Measurements from ENCODE around the gene ADK. TPM values are rescaled to one million over a fixed set of nuclear protein-coding genes. Genes with fewer than 3 reads are reported as not detected.

ADK gene
- total and polyA plus RNA-seq, 2 donors (not counting 1 experiment from before 2014, with no cell fraction given), result 25.3 to 47.8 TPM

DNA sequence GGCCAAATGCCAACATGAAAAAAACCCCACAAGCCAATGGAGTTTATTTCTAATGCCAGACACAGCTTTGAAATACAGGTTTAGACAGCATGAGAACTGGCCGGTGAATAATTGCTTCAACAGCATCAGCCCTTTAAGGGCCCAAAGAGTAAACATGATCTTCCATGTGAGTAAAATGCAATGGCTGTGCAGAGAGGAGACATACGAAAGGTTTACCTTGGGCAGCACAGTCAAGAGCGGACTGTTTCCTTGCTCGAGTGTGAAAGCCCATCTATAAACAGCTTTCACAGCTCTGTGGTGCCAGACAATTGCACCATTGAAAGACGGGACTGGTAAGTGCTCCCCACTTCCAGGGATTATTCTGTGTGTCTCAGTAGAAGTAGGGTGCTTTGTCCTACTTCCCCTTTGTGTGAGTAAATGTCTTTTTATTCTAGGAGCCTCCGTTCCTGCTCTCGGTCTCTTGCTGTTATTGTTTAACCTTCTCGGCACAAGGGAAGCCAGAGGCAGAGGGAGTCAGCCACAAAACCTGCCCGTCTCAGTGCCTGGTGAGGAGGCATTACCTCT lies 597.5 kb downstream of the ADK start:
- Histone ChIP-seq H3K4me1 (ENCODE audit: control insufficient read depth, extremely low read depth, insufficient read depth, low read length) (no peaks in the 10 kb centered on the region), H3K9me3 (ENCODE audit: control insufficient read depth, insufficient read depth, low read depth, low read length) (no peaks in the 10 kb centered on the region), H2AFZ (ENCODE audit: low read length) (no peak overlapping the region), H4K20me1 (ENCODE audit: control insufficient read depth, extremely low read depth, insufficient read depth, low read length) (no peaks in the 10 kb centered on the region), H3K79me2 (ENCODE audit: control insufficient read depth, insufficient read depth, low read length) (no peaks in the 10 kb centered on the region), H3K9ac (ENCODE audit: insufficient read depth, low read length) (no peak overlapping the region), H3K4me2 (ENCODE audit: extremely low read depth, insufficient read depth, low read length) (no peak overlapping the region), H3K27me3 (ENCODE audit: control insufficient read depth, insufficient read depth, low read length) (no peaks in the 10 kb centered on the region), H3K36me3 (ENCODE audit: control insufficient read depth, insufficient read depth, low read length) (no peaks in the 10 kb centered on the region), H3K27ac (ENCODE audit: insufficient read depth, low read length) (no peak overlapping the region), H3K4me3 (replicated peaks in 1 of 4; ENCODE audit: control extremely low read depth in 1 of 4, insufficient read depth in 1 of 4, low read depth in 3 of 4, low read length in 4 of 4) (no peak overlapping the region)
- TF ChIP-seq, protein P1, sequence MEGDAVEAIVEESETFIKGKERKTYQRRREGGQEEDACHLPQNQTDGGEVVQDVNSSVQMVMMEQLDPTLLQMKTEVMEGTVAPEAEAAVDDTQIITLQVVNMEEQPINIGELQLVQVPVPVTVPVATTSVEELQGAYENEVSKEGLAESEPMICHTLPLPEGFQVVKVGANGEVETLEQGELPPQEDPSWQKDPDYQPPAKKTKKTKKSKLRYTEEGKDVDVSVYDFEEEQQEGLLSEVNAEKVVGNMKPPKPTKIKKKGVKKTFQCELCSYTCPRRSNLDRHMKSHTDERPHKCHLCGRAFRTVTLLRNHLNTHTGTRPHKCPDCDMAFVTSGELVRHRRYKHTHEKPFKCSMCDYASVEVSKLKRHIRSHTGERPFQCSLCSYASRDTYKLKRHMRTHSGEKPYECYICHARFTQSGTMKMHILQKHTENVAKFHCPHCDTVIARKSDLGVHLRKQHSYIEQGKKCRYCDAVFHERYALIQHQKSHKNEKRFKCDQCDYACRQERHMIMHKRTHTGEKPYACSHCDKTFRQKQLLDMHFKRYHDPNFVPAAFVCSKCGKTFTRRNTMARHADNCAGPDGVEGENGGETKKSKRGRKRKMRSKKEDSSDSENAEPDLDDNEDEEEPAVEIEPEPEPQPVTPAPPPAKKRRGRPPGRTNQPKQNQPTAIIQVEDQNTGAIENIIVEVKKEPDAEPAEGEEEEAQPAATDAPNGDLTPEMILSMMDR (conservative IDR thresholded peaks at IDR 0.05 in 1 of 2, IDR thresholded peaks at IDR 0.05 in 1 of 2; ENCODE audit: low read depth in 1 of 2, low read length in 2 of 2), result no peak
- DNase-seq (ENCODE audit: low read depth in 2 of 2), result no peak

DNA sequence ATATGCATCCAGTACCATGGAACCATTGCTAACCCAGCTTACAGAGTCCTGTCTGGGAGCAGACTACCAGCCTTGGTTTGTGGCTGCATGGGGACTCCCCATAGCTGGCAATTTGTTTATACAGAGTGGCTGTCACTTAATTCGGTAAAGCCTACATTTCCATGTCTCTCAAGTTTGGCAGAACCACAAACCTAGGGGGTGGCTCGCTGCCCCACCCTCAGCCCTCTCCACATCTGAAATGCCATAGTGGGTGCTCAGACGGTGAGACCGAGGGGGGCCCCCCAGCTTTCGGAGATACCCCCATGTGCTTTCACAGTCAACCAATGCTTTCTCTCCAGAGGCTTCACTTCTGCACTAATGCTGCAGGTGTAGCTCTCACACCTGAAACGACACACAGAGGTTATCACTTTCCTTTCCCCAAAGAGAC lies 599.8 kb downstream of the ADK start:
- no peak overlapping the region for H3K4me3 ChIP-seq (replicated peaks in 1 of 4; ENCODE audit: control extremely low read depth in 1 of 4, insufficient read depth in 1 of 4, low read depth in 3 of 4, low read length in 4 of 4)
- no peak overlapping the region for H2AFZ ChIP-seq (ENCODE audit: low read length)
- H3K9ac ChIP-seq (ENCODE audit: insufficient read depth, low read length), result no peak overlapping the region
- H3K27me3 ChIP-seq (ENCODE audit: control insufficient read depth, insufficient read depth, low read length), result no peaks in the 10 kb centered on the region
- TF ChIP-seq EZH2 (IDR thresholded peaks at IDR 0.05; ENCODE audit: low read length, missing control alignments), result no peak
- TF ChIP-seq, protein P1 (conservative IDR thresholded peaks at IDR 0.05 in 1 of 2, IDR thresholded peaks at IDR 0.05 in 1 of 2; ENCODE audit: low read depth in 1 of 2, low read length in 2 of 2), result no peak
- no peaks in the 10 kb centered on the region for H3K79me2 ChIP-seq (ENCODE audit: control insufficient read depth, insufficient read depth, low read length)
- H3K4me1 ChIP-seq (ENCODE audit: control insufficient read depth, extremely low read depth, insufficient read depth, low read length), result no peaks in the 10 kb centered on the region
- no peaks in the 10 kb centered on the region for H3K36me3 ChIP-seq (ENCODE audit: control insufficient read depth, insufficient read depth, low read length)
- no peaks in the 10 kb centered on the region for H3K9me3 ChIP-seq (ENCODE audit: control insufficient read depth, insufficient read depth, low read depth, low read length)
- H3K27ac ChIP-seq (ENCODE audit: insufficient read depth, low read length), result no peak overlapping the region
- no peak overlapping the region for H3K4me2 ChIP-seq (ENCODE audit: extremely low read depth, insufficient read depth, low read length)
- no peaks in the 10 kb centered on the region for H4K20me1 ChIP-seq (ENCODE audit: control insufficient read depth, extremely low read depth, insufficient read depth, low read length)
- DNase-seq (ENCODE audit: low read depth in 2 of 2), result no peak

DNA sequence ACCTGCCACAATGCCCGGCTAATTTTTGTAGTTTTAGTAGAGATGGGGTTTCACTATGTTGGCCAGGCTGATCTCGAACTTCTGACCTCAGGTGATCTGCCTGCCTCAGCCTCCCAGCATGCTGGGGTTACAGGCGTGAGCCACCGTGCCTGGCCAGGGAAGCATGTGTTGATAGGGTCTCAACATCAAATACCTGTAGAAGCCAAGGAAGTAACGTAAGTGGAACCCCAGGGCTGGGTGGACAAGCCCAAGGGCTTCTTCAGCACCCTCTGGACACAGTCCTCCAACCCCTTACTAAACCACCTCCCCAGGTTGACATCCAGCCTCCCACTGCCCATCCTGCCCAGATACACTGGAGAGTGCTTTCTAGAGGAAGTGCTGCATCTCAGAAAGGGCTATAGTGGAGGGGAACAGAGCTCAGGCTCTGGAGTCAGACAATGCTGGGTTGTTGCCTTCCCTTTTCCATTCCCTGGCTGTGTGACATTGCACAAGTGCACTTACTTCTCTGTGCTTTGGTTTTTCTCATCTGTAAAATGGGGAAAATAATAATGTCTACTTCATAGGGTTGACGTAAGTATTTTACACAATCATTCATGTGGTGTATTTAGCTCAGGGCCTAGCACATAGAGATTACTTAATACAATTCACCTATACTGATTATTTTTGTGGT lies 601.5 kb downstream of the ADK start:
- no peak overlapping the region for H3K9ac ChIP-seq (ENCODE audit: insufficient read depth, low read length)
- H3K4me1 ChIP-seq (ENCODE audit: control insufficient read depth, extremely low read depth, insufficient read depth, low read length), result no peaks in the 10 kb centered on the region
- no peaks in the 10 kb centered on the region for H3K36me3 ChIP-seq (ENCODE audit: control insufficient read depth, insufficient read depth, low read length)
- H4K20me1 ChIP-seq (ENCODE audit: control insufficient read depth, extremely low read depth, insufficient read depth, low read length), result no peaks in the 10 kb centered on the region
- no peak overlapping the region for H3K4me2 ChIP-seq (ENCODE audit: extremely low read depth, insufficient read depth, low read length)
- no peak for DNase-seq (ENCODE audit: low read depth in 2 of 2)
- no peak overlapping the region for H2AFZ ChIP-seq (ENCODE audit: low read length)
- H3K9me3 ChIP-seq (ENCODE audit: control insufficient read depth, insufficient read depth, low read depth, low read length), result no peaks in the 10 kb centered on the region
- H3K27ac ChIP-seq (ENCODE audit: insufficient read depth, low read length), result no peak overlapping the region
- H3K79me2 ChIP-seq (ENCODE audit: control insufficient read depth, insufficient read depth, low read length), result no peaks in the 10 kb centered on the region
- no peaks in the 10 kb centered on the region for H3K27me3 ChIP-seq (ENCODE audit: control insufficient read depth, insufficient read depth, low read length)
- TF ChIP-seq EZH2 (IDR thresholded peaks at IDR 0.05; ENCODE audit: low read length, missing control alignments), result no peak
- TF ChIP-seq, protein P1 (conservative IDR thresholded peaks at IDR 0.05 in 1 of 2, IDR thresholded peaks at IDR 0.05 in 1 of 2; ENCODE audit: low read depth in 1 of 2, low read length in 2 of 2), result no peak
- no peak overlapping the region for H3K4me3 ChIP-seq (replicated peaks in 1 of 4; ENCODE audit: control extremely low read depth in 1 of 4, insufficient read depth in 1 of 4, low read depth in 3 of 4, low read length in 4 of 4)

Measured in fibroblast of lung (primary cell).